Testis (tissue), 3 donors: ENCODE data around the gene PYDC2. TPM values are rescaled to one million over a fixed set of nuclear protein-coding genes. Genes with fewer than 3 reads are reported as not detected.
A peak's percentile ranks its signal among the peaks of the same experiment; 100 is the strongest.

Source experiments
- DNase-seq: peaks from one replicate; pipeline ENCODE4 v3.0.0-alpha.2; 2019
- H3K27ac ChIP-seq, 2 donors: fragments of 200-600 bp; sonication (generic); one replicate each; pipeline ENCODE4 v1.5.1; 2019
- H3K27me3 ChIP-seq: fragments of 200-600 bp; sonication (generic); one replicate; pipeline ENCODE4 v1.5.1; 2019
- H3K36me3 ChIP-seq: fragments of 200-600 bp; sonication (generic); one replicate; pipeline ENCODE4 v1.5.1; 2017; ENCODE audit warnings: low read depth; ENCODE audit errors: missing control alignments
- H3K4me1 ChIP-seq: fragments of 200-600 bp; sonication (generic); one replicate; pipeline ENCODE4 v1.5.1; 2019
- H3K4me3 ChIP-seq, 2 donors: fragments of 200-600 bp; sonication (generic); one replicate each; pipeline ENCODE4 v1.5.1; 2017 to 2019
- H3K9me3 ChIP-seq: fragments of 200-600 bp; sonication (generic); one replicate; pipeline ENCODE4 v1.5.1; 2017
- CTCF ChIP-seq, 3 experiments: fragments of 450-650 bp in 2 of 3; fragments of 200-600 bp in 1 of 3; sonication (generic) in 1 of 3; IDR thresholded peaks; one replicate each; pipeline ENCODE4 v1.5.1; 2016 to 2019; ENCODE audit warnings: antibody characterized with exemption in 3 of 3, mild to moderate bottlenecking in 2 of 3, moderate library complexity in 1 of 3
- POLR2A ChIP-seq: fragments of 450-650 bp; IDR thresholded peaks from one replicate; pipeline ENCODE4 v1.6.1; 2017; ENCODE audit warnings: antibody characterized with exemption, mild to moderate bottlenecking, moderate library complexity
- WGBS, 2 donors: methylation state at CpG; one replicate each; pipeline ENCODE4 v1.1.5; 2018; 5-methylcytosine and 5-hydroxymethylcytosine counted together
- intact Hi-C: fragments of 100-400 bp; cut with DNase I; formaldehyde crosslinking; loops from one replicate; pipeline ENCODE4 v1.15.1; 2023; ENCODE audit warnings: low total_unique reads
- polyA plus RNA-seq: library from polyadenylated mRNA; stranded (reverse); fragments of 350-450 nt; fragmentation: Illumina TruSeq; extraction: RNeasy Lipid Tissue Mini Kit (QIAGEN cat#74804); gene quantifications from one replicate; pipeline ENCODE4 v1.2.3, GENCODE V29; 2014; ENCODE audit warnings: low read depth, low replicate concordance; ENCODE audit not compliant: insufficient read depth
- total RNA-seq, 2 donors: library from RNA; depleted of rRNA; stranded (reverse); fragments of >200 nt; gene quantifications; one replicate each; pipeline ENCODE4 v1.2.3, GENCODE V29; 2016

Gene PYDC2
- total and polyA plus RNA-seq, 3 donors from 2014 or later = not detected

GRCh38 chr3:191493336-191493735 lies 32.4 kb downstream of the PYDC2 start:
- DNase-seq = no peak
- Histone ChIP-seq H3K27me3 (no peaks in the 10 kb centered on the region), H3K9me3 (no peaks in the 10 kb centered on the region), H3K27ac (no peak overlapping the region), H3K36me3 (no peaks in the 10 kb centered on the region), H3K4me1 (no peaks in the 10 kb centered on the region), H3K4me3 (no peak overlapping the region)
- intact Hi-C loops = no loop called here
- TF ChIP-seq POLR2A = no peak
- no peak for TF ChIP-seq CTCF (IDR thresholded peaks at IDR 0.05)

GRCh38 chr3:191499307-191500080 lies 38.5 kb downstream of the PYDC2 start:
- no peak overlapping the region for H3K27ac ChIP-seq
- H3K36me3 ChIP-seq = no peaks in the 10 kb centered on the region
- TF ChIP-seq CTCF (IDR thresholded peaks at IDR 0.05) (no peak), POLR2A (no peak)
- no peaks in the 10 kb centered on the region for H3K27me3 ChIP-seq
- H3K4me3 ChIP-seq = peak overlapping the region; percentile 5 to 48
- peaks cover 4% of the 10 kb centered on the region for H3K4me1 ChIP-seq
- DNase-seq = peak; percentile 88
- intact Hi-C loops = no loop called here
- no peaks in the 10 kb centered on the region for H3K9me3 ChIP-seq
- whole genome bisulfite sequencing, 2 donors = 9 to 12% methylated on average over 20 of the region's 20 CpGs

GRCh38 chr3:191500892-191501291 lies 39.9 kb downstream of the PYDC2 start:
- H3K27me3 ChIP-seq = no peaks in the 10 kb centered on the region
- no peak for DNase-seq
- peaks cover 4% of the 10 kb centered on the region for H3K4me1 ChIP-seq
- H3K9me3 ChIP-seq = no peaks in the 10 kb centered on the region
- no peak overlapping the region for H3K27ac ChIP-seq
- no peaks in the 10 kb centered on the region for H3K36me3 ChIP-seq
- WGBS, 2 donors = 77 to 85% methylated on average over 5 of the region's 5 CpGs
- TF ChIP-seq POLR2A (no peak), CTCF (IDR thresholded peaks at IDR 0.05) (no peak)
- intact Hi-C loops = no loop called here
- no peak overlapping the region for H3K4me3 ChIP-seq

- no peak overlapping the region for H3K27ac ChIP-seq
- intact Hi-C loops = no loop called here
- no peaks in the 10 kb centered on the region for H3K9me3 ChIP-seq
- WGBS, 2 donors = 71 to 74% methylated on average over 3 of the region's 3 CpGs
- no peak for DNase-seq
- TF ChIP-seq CTCF (IDR thresholded peaks at IDR 0.05) (peak in 2 of 3 experiments; percentile 28 to 33), POLR2A (no peak)
- H3K4me1 ChIP-seq = peaks cover 4% of the 10 kb centered on the region
- H3K27me3 ChIP-seq = no peaks in the 10 kb centered on the region
- no peak overlapping the region for H3K4me3 ChIP-seq
- no peaks in the 10 kb centered on the region for H3K36me3 ChIP-seq
Observed at GRCh38 chr3:191502583-191502982, 41.6 kb downstream of the PYDC2 start.

- no peak for DNase-seq
- intact Hi-C loops = no loop called here
- WGBS, 2 donors = 77 to 78% methylated on average over 2 of the region's 2 CpGs
- no peaks in the 10 kb centered on the region for H3K36me3 ChIP-seq
- no peak for TF ChIP-seq POLR2A
- no peak for TF ChIP-seq CTCF (IDR thresholded peaks at IDR 0.05)
- H3K27me3 ChIP-seq = no peaks in the 10 kb centered on the region
- H3K27ac ChIP-seq = no peak overlapping the region
- no peak overlapping the region for H3K4me3 ChIP-seq
- no peaks in the 10 kb centered on the region for H3K9me3 ChIP-seq
- no peaks in the 10 kb centered on the region for H3K4me1 ChIP-seq
Observed at GRCh38 chr3:191509078-191509477, 48.1 kb downstream of the PYDC2 start.
